OCI-M1 (cell line): ENCODE data around the gene VHLL.
A peak's percentile ranks its signal among the peaks of the same experiment; 100 is the strongest.

Experiments used
- DNase-seq: peaks from one replicate; lab custom pipeline; 2025; lab: John Stamatoyannopoulos, UW

The VHLL gene

GRCh38 chr1:156291226-156292061 lies 7.7 kb downstream of the VHLL start:
- DNase-seq: no peak

GRCh38 chr1:156289857-156290256 lies 9.2 kb downstream of the VHLL start:
- no peak for DNase-seq

- DNase-seq: no peak
Observed at GRCh38 chr1:156286061-156286460, 13.0 kb downstream of the VHLL start.

- DNase-seq: no peak
Observed at GRCh38 chr1:156285437-156285836, 13.7 kb downstream of the VHLL start.

GRCh38 chr1:156284757-156285156 lies 14.3 kb downstream of the VHLL start:
- DNase-seq: no peak

- no peak for DNase-seq
Observed at GRCh38 chr1:156284112-156284511, 15.0 kb downstream of the VHLL start, which contains the start of gene TMEM79. TSS of gene TMEM79 (plus strand) at chr1:156284325. CDS start at chr1:156285227, 902 bp downstream.

DNA sequence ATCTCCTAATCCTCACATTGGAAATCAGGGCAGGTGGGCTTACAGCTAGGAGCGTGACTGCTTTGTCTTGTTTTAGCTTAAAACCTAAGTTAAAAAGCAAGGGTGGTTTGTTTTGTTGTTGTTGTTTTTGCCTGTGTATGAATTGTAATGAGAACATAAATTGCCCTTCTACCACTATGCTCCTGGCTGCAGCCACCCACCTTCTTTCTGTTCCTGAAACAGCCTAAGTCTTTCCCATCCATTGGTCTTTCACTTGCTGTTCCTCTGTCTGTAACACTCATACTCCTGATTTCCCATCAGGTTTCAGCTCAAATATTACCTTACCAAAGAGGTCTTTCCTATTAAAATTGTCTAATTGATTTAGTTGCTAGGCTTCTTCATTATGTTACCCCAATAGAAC lies 15.6 kb downstream of the VHLL start:
- DNase-seq: no peak

- peak; percentile 99 for DNase-seq
Observed at GRCh38 chr1:156282479-156283222, 16.5 kb downstream of the VHLL start, which contains the start of gene SMG5. TSS of gene SMG5 (minus strand) at chr1:156282825. CDS start at chr1:156282680, 145 bp downstream.

DNA sequence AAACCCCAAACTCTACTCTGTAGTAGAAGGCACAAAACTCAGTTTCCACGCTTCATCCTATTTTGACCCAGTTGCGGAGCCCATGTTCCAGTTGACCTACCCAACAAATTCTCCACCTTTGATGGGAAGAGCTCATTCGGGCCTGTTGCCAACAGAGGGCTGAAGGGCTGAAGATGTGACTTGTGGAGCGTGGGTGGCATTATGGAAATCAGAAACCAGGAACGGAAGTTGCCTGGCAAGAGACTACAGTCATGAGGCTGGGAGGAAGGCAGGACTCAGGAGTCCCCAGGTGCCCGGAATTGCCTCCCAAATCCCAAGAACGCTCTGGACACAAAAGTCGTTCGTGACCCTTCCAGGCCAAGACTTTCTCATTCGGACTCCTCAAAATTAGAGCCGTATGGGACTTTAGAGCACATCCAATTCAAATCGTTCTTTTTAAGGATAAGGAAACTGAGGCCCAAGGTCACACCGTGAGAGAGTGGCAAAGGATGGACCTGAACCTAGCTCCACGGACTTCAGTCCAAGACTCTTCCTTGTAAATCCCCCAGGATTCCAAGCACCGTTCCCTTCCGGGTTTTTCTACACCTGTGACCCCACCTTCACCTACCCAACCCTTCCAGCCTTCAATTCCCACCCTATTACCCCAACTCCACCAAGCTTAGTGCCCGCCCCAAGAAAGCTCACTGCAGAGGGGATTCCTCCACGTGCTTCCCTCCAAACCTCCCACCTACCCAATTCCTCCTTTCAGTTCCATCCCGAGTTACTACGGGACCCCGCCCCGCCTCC lies 17.2 kb downstream of the VHLL start:
- DNase-seq: peak; percentile 60

DNA sequence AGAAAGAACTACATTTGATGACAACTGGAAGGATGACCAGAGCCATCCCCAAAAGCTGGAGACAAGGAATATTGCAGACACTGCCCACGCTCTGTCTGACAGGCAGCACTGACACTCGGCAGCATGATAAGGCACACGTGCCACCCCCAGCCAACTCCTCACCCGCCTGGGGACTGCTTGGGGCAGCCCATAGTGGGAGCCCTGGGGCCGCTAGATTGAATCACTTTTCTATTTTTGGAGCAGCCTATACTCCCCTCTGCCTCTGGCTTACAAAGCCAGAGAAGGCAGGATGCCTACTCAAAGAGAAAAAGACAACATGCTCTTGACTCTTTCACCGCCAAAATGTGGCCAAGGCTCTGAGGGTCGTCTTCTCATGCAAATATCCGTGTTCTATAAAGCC lies 17.8 kb downstream of the VHLL start:
- peak; percentile 88 for DNase-seq

DNA sequence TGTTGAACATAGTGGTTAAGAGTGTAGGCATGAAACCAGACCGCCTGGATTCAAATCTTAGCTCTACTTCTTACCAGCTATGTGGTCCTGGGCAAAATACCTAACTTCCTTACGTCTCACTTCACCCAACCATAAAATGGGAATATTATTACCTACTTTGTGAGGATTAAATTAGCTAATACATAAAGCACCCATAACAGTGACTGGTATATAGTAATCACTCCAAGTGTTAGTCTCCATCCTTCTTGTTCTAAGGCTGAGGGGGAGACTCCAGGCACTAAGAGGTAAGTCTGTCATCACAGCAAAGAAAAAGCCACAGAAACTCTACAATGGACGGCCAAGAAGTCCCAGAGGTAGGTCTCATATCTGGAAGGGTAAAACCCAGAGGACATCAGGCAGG lies 19.3 kb downstream of the VHLL start:
- DNase-seq: no peak

GRCh38 chr1:156276966-156277381 lies 22.1 kb downstream of the VHLL start:
- DNase-seq: no peak

DNA sequence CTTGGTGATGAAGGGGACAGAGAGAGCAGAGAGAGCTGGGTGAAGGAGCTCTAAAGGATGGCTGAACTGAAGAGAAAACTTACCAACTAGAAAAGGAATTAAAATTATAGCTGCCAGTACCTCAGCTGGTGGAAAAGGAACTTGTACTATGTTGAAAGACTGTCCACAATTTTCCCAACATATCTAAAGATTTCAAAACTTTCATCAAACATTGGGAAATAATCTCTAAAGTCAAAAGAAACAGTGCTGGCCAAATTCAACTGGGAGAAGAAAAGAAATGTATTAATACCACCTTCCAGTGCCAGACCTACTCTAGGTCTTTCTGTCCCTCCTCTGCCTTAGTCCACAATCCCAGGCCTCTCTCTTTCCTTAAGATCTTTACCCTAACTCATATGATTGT lies 22.6 kb downstream of the VHLL start:
- no peak for DNase-seq

- no peak for DNase-seq
Observed at GRCh38 chr1:156270314-156270713, 28.8 kb downstream of the VHLL start.

GRCh38 chr1:156268336-156268735 lies 30.8 kb downstream of the VHLL start:
- no peak for DNase-seq

GRCh38 chr1:156266051-156266450 lies 33.1 kb downstream of the VHLL start:
- no peak for DNase-seq

DNA sequence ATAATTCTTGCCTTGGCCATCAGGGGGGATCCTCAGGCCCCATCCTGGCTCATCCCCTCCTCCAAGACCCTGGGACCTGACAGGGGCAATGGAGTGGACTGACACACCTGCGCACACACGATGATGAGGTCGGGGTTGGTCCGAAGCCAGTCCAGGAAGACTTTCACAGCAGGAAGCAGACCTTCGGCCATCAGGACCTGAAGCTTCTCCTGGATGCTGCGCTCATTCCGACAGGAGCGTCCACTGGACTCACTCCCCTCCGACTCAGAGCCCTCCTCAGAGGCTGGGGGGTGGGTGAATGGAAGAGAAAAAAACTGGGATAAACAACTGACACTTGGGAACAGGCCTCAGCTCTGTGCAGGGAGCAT lies 35.8 kb downstream of the VHLL start:
- no peak for DNase-seq

- no peak for DNase-seq
Observed at GRCh38 chr1:156262461-156263287, 36.4 kb downstream of the VHLL start.

DNA sequence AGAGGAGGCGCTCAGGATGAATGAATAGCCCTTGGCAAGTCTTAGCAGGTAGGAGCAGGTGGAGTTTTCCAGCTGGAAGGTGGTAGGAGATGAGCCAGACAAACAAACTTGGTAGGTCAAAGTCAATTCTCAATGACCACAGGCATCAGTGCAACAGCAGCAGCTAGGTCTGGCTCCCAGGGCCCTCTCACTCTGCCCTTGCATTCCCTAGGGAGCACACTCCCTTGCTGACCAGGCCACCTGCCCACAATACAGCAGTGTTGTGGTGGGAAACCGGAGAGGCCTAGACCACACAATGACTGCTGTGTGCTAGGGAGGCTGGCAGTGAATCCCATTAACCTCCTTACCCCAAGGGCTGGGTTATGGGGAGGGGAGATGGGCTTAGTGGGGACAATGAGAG lies 38.2 kb downstream of the VHLL start:
- no peak for DNase-seq

DNA sequence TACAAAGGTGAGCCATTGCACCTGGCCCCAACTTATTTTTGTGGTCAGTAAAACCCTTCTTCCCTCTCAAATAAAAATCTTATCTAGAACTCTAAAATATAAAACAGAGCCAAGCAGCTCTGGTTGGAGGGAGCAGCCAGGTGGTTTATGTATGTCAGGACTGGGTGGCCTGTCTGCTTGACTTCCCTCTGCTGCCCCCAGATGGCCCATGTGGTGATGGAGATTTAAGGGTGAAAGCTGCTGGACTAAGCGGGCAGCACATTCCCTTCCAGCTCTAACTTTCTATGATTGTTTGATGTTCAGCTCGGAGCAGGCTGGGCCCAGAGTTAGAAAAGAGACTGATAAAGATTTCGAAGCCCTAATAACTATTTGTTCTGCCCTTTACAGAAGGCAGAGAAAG lies 39.3 kb downstream of the VHLL start:
- no peak for DNase-seq

DNA sequence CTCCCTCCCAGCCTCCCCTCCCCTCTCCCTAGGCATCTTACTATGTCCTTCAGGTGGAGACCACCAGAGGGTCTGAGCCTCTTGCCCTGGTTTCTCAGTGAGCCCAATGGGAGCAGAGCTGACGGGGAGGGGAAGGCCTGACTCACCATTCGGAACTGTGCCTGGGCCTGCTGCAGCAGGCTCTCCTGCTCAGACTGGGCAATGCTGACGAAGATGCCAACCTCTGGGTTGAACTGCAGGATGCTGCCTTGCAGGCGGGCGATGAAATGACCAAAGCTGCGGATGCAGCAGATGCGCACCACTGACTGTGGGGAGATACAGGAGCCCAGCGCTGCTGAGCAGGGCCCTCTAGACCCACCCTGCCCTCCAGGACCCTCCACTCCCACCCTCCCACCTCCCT lies 40.2 kb downstream of the VHLL start:
- DNase-seq: no peak

- no peak for DNase-seq
Observed at GRCh38 chr1:156257711-156258110, 41.4 kb downstream of the VHLL start.
